ENCODE data around the gene MCRS1.
"Not testable (repeated sequence)": the region's sequence is repeated elsewhere in the genome, so short reads cannot be mapped to it uniquely, and the experiment has no call there.

MCRS1 gene

GRCh38 chr12:49524660-49525324 is 43.1 kb downstream of the MCRS1 start:
- TF ChIP-seq, protein P1, sequence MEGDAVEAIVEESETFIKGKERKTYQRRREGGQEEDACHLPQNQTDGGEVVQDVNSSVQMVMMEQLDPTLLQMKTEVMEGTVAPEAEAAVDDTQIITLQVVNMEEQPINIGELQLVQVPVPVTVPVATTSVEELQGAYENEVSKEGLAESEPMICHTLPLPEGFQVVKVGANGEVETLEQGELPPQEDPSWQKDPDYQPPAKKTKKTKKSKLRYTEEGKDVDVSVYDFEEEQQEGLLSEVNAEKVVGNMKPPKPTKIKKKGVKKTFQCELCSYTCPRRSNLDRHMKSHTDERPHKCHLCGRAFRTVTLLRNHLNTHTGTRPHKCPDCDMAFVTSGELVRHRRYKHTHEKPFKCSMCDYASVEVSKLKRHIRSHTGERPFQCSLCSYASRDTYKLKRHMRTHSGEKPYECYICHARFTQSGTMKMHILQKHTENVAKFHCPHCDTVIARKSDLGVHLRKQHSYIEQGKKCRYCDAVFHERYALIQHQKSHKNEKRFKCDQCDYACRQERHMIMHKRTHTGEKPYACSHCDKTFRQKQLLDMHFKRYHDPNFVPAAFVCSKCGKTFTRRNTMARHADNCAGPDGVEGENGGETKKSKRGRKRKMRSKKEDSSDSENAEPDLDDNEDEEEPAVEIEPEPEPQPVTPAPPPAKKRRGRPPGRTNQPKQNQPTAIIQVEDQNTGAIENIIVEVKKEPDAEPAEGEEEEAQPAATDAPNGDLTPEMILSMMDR (conservative IDR thresholded peaks at IDR 0.05; ENCODE audit: low read length), result no peak
- no peak for DNase-seq (ENCODE audit: low read depth)
- no peak overlapping the region for H3K4me3 ChIP-seq (ENCODE audit: low read length)

- no peak for DNase-seq (ENCODE audit: low read depth)
- H3K4me3 ChIP-seq (ENCODE audit: low read length), result no peak overlapping the region
- TF ChIP-seq, protein P1 (conservative IDR thresholded peaks at IDR 0.05; ENCODE audit: low read length), result no peak
These were observed 46.6 kb downstream of the MCRS1 start for GRCh38 chr12:49521389-49521788.

DNA sequence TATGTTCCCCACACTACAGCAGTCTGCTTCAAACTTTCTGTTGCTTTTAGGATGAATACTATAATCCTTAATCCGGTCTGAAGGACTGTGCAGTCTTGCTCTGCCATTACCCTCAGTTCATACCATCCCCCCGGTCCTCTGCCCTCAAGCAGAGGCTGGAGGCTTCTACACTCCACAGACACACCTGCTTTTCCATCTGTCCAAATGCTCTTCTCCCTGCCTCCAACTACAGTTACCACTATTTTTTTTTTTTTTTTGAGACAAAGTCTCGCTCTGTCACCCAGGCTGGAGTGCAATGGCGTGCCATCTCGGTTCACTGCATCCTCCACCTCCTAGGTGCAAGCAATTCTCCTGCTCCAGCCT is 48.4 kb downstream of the MCRS1 start:
- no peak overlapping the region for H3K4me3 ChIP-seq (ENCODE audit: low read length)
- DNase-seq (ENCODE audit: low read depth), result no peak
- TF ChIP-seq, protein P1 (conservative IDR thresholded peaks at IDR 0.05; ENCODE audit: low read length), result no peak

DNA sequence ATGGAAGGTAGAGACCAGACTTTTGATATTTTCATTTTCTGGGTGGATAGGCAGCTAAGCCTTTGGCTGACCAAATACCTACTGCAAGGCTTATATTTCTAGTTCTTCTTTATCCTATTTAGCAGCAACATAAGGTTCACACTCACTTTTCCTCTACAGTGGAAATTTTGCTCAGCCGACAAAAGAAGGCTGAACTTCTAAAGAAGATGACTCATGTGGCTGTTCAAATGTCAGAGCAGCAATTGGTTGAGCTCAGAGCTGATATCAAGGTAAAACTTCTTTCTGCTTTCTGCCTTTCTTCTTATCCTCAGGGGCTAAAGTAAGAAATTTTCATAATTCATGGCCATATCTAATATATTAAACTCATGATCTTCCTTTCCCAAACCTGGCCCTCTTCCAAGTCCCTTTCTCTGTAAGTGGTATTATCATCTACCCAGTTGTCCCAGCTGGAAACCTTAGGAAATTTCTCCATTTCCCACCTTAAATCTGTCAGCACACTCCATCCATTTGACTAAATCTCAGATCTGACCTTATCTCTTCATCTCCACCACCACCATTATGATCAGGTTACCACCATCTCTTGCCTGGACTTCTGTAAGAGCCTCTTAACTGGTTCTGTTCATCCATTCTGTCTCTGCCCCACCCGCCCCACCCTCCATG is 48.9 kb downstream of the MCRS1 start:
- H3K4me3 ChIP-seq (ENCODE audit: low read length), result no peak overlapping the region
- no peak for DNase-seq (ENCODE audit: low read depth)
- TF ChIP-seq, protein P1 (conservative IDR thresholded peaks at IDR 0.05; ENCODE audit: low read length), result no peak

DNA sequence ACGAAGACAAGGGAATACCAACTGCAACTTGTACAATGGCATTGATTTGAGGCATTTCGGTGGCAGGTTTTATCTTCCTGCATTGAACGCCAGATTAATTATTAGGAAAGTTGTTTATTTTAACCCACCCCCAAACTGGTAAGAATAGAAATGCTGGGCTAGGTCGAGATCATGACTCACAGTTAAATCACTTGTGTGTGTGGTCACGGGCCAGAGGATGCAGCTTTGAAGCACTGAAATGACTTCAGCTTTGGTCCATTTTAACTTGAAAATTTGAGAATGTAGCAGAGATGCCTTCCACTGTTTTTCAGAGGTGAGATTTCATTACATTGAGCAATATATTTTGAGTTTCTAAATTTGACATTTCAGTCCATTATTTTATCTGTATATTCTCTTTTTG is 52.7 kb downstream of the MCRS1 start:
- no peak overlapping the region for H3K4me3 ChIP-seq (ENCODE audit: low read length)
- DNase-seq (ENCODE audit: low read depth), result peak; percentile 68
- TF ChIP-seq, protein P1 (conservative IDR thresholded peaks at IDR 0.05; ENCODE audit: low read length), result no peak

GRCh38 chr12:49512546-49512945 is 55.4 kb downstream of the MCRS1 start:
- H3K4me3 ChIP-seq (ENCODE audit: low read length), result no peak overlapping the region
- TF ChIP-seq, protein P1 (conservative IDR thresholded peaks at IDR 0.05; ENCODE audit: low read length), result no peak
- DNase-seq (ENCODE audit: low read depth), result no peak

DNA sequence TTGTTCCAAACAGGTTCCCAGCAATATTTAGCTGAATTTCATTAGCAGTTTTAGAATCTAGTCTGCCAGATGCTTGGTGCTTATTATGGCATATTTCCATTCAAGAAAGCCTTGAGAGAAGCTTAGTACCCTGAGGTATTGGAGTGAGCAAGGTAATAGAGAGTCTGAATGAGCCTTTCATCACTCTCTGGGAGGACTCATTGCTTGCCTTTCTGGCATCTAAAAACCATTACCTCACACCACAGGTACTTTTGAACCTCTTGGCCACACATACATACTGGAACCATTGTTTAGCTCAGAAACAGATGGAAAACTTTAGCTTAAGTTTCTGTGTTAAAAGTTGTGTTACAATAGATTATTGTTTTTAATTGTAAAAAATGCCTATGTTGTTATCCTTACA is 56.5 kb downstream of the MCRS1 start:
- H3K4me3 ChIP-seq (ENCODE audit: low read length), result no peak overlapping the region
- TF ChIP-seq, protein P1 (conservative IDR thresholded peaks at IDR 0.05; ENCODE audit: low read length), result no peak
- DNase-seq (ENCODE audit: low read depth), result no peak

DNA sequence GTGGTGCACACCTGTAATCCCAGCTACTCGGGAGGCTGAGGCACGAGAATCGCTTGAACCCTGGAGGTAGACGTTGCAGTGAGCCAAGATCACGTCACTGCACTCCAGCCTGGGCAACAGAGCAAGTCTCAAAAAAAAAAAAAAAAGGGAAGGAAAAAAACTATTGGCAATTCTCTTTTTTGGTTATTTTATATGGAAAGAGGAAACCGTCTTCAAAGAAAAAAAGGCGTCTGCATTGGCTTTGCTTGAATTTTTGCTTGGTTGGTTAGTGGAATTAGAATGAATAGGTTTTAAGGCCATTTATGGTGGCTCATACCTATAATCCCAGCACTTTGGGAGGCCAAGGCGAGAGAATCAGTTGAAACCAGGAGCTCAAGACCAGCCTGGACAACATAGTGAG is 58.3 kb downstream of the MCRS1 start:
- H3K4me3 ChIP-seq (ENCODE audit: low read length); DNase-seq (ENCODE audit: low read depth): not testable (repeated sequence)

Data from AG10803 (cell line).